Measurements from ENCODE around the gene RHOXF2B.
"Not testable (repeated sequence)": the region's sequence is repeated elsewhere in the genome, so short reads cannot be mapped to it uniquely, and the experiment has no call there.

Gene RHOXF2B

DNA sequence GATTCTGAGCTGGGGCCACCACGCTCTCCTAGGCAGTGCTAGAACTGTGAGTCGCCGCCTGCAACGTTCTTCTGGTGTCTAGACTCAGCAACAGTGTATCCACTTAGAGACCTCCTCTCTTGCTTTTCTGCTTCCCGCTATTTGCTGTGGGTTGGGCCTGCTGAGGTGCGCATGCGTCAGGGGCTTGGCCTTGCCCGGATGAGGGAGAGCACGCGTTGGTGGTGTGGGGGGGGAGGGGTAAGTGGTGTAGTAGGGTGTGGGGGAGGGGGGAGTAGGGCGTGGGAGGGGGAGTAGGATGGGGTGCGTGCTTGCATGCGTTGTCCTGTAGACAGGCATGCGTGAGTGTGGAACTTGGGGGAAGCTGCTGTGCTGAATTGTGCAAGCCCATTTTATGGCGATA lies at the start of gene RHOXF2B:
TSS of gene RHOXF2B (minus strand) at position 101 of the 400 bp plus-strand sequence. CDS start 138 bp downstream, outside the sequence.
- in situ Hi-C loops (cut with MboI; ENCODE audit: low sequenced_read_pairs): not testable (repeated sequence)

- in situ Hi-C loops (cut with MboI; ENCODE audit: low sequenced_read_pairs): loop anchor here (25.0 kb wide), 1 partner anchor 112 kb away; no protein-coding TSS in a partner anchor
Measured at GRCh38 chrX:120125444-120125843, 48.0 kb upstream of the RHOXF2B start.

- in situ Hi-C loops (cut with MboI; ENCODE audit: low sequenced_read_pairs): no loop called here
Measured at GRCh38 chrX:120120223-120120622, 42.7 kb upstream of the RHOXF2B start.

DNA sequence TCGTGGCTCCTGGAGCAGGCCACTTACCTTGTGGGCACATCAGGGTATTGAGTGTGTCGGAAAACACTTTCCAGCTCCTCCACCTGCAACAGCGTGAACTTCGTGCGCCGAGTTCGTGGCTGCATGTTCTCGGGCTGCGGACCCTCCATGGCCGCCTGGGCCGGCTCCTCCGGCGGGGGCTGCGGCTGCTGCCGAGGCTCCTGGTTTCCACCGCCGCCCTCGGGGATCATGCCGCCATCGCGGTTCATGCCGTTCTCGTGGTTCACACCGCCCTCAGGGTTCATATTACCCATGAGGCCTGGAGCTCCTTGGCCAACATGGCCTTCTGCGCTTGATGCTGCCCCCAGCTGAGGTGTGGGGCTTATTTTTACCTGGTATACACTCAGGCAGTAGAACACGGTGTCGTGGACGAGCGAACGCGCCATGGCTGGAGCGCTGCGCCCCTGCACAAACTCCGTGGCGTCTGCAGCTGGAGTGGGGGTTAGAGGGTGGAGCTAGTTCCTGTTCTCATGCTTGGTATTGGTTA lies 38.0 kb upstream of the RHOXF2B start, which contains the start of gene RHOXF1:
TSS of gene RHOXF1 (minus strand) at position 476 of the 526 bp plus-strand sequence. CDS start at position 425, 51 bp downstream.
- in situ Hi-C loops (cut with MboI; ENCODE audit: low sequenced_read_pairs): no loop called here

- in situ Hi-C loops (cut with MboI; ENCODE audit: low sequenced_read_pairs): no loop called here
Measured at GRCh38 chrX:120111611-120112010, 34.1 kb upstream of the RHOXF2B start.

GRCh38 chrX:120109378-120109777 lies 31.9 kb upstream of the RHOXF2B start:
- in situ Hi-C loops (cut with MboI; ENCODE audit: low sequenced_read_pairs): no loop called here

DNA sequence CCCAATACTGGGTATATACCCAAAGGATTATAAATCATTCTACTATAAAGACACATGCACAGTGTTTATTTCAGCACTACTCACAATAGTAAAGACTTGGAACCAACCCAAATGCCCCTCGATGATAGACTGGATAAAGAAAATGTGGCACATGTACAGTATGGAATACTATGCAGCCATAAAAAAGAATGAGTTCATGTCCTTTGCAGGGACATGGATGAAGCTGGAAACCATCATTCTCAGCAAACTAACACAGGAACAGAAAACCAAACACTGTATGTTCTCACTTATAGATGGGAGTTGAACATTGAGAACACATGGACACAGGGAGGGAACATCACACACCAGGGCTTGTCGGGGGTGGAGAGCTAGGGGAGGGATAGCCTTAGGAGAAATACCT lies 27.2 kb upstream of the RHOXF2B start:
- in situ Hi-C loops (cut with MboI; ENCODE audit: low sequenced_read_pairs): not testable (repeated sequence)

DNA sequence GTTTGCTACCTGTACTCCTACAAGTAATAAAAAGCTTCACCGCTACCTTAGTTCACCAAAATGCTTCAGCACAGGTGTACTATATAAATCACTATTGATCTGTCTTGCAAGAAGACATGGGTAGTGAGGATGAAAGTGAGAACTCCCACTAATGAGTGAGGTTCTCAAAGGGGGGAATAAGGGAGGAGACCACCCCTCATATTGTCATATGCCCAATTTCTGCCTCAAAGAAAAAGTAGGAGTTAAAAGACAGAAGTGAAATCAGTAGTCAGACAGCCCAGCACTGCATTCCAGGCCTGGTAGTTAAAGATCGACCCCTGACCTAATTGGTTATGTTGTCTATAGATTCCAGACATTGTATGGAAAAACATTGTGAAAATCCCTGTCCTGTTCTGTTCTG lies 23.6 kb upstream of the RHOXF2B start:
- in situ Hi-C loops (cut with MboI; ENCODE audit: low sequenced_read_pairs): not testable (repeated sequence)

DNA sequence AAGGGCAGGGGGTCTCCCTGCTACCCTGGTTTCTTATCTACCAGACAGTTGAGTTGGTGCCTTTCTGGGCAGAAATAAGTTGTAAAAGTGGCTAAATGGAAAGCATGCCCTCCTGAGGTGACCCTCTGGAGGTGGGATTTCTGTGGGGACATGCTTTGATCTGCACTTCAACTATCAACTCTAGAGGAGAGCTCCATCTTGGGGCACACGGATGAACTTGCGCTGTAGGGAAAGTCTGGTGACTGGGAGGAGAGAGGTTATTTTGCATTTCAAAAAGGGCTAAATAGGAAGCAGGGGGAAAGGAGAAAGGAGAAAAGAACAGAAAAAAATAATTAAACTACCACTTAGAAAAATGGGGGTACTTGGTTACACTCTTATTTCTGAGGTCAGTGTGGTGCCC lies 12.7 kb upstream of the RHOXF2B start:
- in situ Hi-C loops (cut with MboI; ENCODE audit: low sequenced_read_pairs): no loop called here

- in situ Hi-C loops (cut with MboI; ENCODE audit: low sequenced_read_pairs): no loop called here
Measured at GRCh38 chrX:120087289-120088017, 10.0 kb upstream of the RHOXF2B start.

DNA sequence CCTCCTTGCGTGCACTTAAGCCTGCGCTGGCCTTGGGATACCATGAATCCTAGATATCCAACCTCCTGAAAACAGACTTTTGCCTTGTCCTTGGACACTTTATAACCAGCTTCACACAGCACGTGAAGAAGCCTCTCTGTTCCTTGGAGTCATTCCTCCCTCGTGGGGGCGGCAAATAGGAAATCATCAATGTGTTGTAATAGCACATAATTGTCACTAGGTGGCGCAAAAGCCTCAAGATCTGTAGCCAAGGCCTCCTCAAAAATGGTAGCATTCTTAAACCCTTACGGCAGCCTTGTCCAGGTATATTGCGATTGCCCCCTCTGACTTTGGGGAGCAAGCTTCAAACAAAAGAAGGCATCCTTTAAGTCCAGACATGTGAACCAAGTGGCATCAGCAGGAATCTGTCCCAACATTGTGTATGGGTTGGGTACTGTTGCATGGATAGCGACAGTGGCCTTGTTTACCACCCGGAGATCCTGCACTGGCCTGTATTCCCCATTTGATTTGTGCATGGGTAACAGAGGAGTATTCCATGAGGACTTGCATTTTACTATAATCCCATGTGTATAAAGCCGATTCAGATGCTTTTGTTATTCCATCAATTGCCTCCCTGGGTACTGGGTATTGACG lies 8.2 kb upstream of the RHOXF2B start:
- in situ Hi-C loops (cut with MboI; ENCODE audit: low sequenced_read_pairs): not testable (repeated sequence)

- in situ Hi-C loops (cut with MboI; ENCODE audit: low sequenced_read_pairs): not testable (repeated sequence)
Measured at GRCh38 chrX:120066169-120066568, 11.3 kb downstream of the RHOXF2B start.

DNA sequence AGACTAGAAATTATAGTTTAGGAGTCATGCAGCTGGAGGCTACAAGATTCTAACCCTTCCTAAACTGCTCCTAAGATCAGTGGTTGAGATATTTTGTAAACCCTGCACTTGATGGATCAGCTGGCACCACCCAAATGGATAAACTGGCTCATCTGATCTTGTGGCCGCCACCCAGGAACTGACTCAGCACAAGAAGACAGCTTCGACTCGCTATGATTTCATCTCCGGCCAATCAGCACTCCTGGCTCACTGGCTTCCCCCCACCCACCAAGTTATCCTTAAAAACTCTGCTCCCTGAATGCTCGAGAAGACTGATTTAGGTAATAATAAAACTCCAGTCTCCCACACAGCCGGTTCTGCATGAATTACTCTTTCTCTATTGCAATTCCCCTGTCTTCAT lies 34.8 kb downstream of the RHOXF2B start:
- in situ Hi-C loops (cut with MboI; ENCODE audit: low sequenced_read_pairs): not testable (repeated sequence)

GRCh38 chrX:120042247-120042646 lies 35.2 kb downstream of the RHOXF2B start:
- in situ Hi-C loops (cut with MboI; ENCODE audit: low sequenced_read_pairs): not testable (repeated sequence)

DNA sequence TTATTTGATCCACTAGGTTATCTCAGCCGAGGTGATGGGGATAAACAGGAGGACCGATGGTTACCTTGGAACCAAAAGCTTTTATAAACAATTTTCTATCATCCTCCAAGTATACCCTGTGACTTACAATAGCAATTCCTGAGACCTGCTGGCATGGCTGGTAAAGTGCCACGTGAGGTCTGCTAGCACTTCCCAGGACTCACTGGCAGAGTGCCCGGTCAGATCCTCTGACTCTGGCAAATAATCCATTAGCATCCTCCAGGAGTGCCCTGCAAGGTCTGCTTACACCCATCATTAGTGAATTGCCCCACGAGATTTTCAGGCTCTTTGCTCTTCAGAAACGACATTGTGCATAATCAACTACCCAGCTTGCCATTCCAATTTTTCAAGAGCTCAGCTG lies 37.3 kb downstream of the RHOXF2B start:
- in situ Hi-C loops (cut with MboI; ENCODE audit: low sequenced_read_pairs): not testable (repeated sequence)

- in situ Hi-C loops (cut with MboI; ENCODE audit: low sequenced_read_pairs): not testable (repeated sequence)
Measured at GRCh38 chrX:120039087-120039733, 38.3 kb downstream of the RHOXF2B start.

- in situ Hi-C loops (cut with MboI; ENCODE audit: low sequenced_read_pairs): no loop called here
Measured at GRCh38 chrX:120036704-120037103, 40.8 kb downstream of the RHOXF2B start.

DNA sequence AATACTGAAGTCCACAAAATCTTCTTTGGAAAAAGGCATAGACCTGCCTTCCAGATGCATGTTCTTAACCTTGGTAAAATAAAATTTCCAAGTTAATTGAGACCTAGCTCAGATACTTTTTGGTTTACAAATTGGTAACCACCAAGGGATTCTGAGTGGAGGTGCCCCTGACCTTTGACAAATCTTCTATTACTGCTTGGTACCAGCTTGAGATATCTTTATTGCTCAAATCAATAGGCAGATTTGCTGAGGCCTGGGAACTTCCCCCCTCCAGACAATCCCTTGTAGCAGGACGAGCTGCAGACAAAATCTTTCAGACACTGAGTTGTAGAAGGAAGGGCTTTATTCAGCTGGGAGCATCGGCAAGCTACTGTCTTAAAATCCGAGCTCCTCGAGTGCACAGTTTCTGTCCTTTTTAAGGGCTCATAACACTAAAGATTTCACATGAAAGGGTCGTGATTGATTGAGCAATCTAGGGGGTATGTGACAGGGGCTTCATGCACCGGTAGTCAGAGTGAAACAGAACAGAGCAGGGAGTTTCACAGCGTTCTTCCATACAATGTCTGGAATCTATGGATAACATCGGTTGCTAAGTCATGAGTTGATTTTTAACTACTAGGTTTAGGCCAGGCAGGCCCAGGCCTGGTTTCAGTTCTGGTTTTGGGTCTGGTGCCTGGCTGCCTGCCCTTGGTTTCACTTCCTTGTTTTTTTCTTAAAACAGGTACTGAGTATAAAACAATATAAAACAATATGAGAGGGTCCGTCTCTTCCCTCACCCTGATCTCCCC lies 41.8 kb downstream of the RHOXF2B start:
- in situ Hi-C loops (cut with MboI; ENCODE audit: low sequenced_read_pairs): not testable (repeated sequence)

GRCh38 chrX:120029354-120029753 lies 48.1 kb downstream of the RHOXF2B start:
- in situ Hi-C loops (cut with MboI; ENCODE audit: low sequenced_read_pairs): no loop called here

GRCh38 chrX:120023259-120023658 lies 54.2 kb downstream of the RHOXF2B start:
- in situ Hi-C loops (cut with MboI; ENCODE audit: low sequenced_read_pairs): no loop called here

DNA sequence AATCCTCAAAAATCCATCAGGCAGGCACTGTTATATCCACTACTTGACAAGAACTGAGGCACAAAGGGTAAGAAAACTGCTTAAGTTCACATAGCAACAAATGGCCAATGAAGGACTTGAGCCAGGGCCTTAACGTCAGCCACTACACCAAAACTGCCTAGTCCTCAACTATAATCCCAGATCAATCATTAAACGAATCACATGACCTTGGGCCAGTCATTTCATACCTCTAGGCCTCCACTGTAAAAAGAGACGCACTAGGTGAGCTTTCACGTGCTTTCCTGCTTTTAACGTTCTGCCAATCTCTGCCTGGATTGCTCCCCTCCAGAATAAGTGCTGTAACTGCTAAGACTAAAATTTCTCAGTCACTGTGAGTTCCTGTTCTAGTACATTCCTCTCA lies 54.7 kb downstream of the RHOXF2B start:
- in situ Hi-C loops (cut with MboI; ENCODE audit: low sequenced_read_pairs): no loop called here
